ENCODE results near the gene MFSD6L.

Gene MFSD6L

DNA sequence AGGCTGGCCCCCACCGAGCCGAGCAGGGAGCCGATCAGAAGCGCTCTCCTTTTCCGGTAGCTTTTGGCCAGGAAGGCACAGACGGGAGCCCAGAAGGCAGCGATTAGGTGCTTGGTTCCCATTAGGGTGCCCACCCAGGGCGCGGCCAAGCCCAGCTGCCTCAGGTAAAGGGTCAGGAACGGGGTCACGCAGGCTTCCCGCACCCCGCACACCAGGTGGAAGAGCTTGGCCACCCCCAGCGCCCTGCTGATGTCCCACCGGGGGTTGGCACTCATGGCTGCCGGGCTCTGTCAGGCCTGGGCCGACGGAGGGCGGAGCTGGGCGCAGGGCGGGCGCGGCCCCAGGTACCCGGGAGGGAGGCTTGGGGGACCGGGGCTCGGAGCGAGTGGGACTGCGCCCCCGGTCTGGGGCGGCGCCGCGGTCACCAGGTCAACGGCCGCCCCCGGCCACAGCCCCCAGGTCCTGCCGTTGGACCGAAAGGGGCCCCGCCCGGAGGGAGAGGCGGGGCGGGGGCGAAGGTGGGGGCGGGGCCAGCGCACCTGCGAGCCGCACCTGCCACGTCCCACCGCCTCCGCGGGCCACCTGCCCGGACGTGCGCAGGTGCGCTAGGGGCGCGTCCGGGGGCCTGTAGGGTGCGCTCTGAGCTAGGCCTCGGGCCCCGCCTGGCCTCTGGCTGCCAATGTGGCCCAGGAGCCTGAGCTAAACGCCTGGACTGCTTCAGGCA is at the start of gene MFSD6L:
TSS of gene MFSD6L (minus strand) at position 520 of the 724 bp plus-strand sequence. CDS start at position 275, 245 bp downstream.
- no peak for DNase-seq (ENCODE audit: low read depth)

GRCh38 chr17:8847891-8848290 is 48.7 kb upstream of the MFSD6L start:
- DNase-seq (ENCODE audit: low read depth) = no peak

DNA sequence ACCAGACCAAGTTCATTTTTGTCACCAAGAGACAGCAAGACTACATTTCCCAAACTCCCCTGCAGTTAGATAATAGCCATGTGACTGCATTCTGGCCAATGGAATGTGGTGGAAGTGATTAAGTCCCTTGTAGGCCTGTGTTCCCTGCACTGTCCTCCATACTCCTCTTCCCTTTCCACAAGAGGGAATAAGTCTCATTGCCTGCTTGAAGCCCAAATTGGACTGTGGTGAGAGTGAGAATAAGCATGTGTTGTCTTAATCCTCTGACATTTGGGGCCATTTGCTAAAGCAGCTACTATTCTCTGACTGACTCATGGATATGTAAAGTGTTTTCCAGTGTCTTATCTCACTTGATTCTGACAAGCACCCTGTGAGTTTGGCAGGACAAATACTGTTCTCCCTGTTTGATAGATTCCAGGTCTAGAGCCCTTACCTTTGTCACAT is 47.6 kb upstream of the MFSD6L start:
- no peak for DNase-seq (ENCODE audit: low read depth)

- no peak for DNase-seq (ENCODE audit: low read depth)
These were observed 45.4 kb upstream of the MFSD6L start for GRCh38 chr17:8844229-8845218.

DNA sequence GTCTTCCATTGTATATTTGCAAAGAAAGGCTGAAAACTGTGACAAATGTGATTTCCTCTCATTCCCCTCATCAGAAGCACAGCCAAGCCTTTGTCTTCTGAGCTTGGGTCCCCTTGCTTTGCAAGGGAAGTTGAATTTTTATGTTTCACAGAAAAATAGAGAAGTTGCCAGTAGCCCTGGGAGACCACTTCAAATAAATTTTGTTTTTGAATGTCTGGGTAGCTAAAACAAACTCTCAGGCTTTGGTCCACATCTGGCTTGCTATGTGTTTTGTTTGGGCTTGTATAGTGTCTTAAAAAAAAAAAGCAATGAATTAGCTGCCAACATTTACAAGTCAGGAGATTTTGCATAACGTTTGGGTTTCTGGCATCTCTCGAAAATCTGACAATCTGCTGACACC is 44.2 kb upstream of the MFSD6L start:
- DNase-seq (ENCODE audit: low read depth) = no peak

- no peak for DNase-seq (ENCODE audit: low read depth)
These were observed 42.7 kb upstream of the MFSD6L start for GRCh38 chr17:8841844-8842243.

DNA sequence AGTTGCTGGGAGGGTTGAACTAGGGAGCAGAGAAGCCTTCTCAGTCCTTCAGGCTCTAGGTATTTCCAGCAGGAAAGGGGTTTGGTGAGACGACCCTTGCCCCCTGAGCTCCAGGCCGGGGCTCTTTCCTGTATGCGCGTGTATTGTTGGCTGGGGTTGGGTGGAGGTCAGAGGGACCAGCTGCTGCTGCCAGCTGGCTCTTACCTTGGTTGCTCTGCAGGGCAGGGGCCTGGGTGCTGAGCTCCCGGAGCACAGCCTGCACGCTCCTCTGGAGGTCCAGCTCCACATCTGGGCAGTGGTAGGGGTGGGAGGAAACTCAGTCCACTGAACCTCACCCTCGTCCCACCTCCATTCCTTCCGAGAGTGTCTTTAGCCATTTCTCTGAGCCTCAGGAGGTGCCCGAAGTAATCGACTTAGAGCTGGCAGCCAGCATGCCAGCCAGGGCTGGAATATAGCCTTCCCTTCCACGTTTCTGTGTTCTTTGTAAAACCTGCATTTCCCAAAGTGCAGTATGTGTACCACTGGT is 40.3 kb upstream of the MFSD6L start:
- no peak for DNase-seq (ENCODE audit: low read depth)

- DNase-seq (ENCODE audit: low read depth) = no peak
These were observed 39.5 kb upstream of the MFSD6L start for GRCh38 chr17:8838551-8839095.

DNA sequence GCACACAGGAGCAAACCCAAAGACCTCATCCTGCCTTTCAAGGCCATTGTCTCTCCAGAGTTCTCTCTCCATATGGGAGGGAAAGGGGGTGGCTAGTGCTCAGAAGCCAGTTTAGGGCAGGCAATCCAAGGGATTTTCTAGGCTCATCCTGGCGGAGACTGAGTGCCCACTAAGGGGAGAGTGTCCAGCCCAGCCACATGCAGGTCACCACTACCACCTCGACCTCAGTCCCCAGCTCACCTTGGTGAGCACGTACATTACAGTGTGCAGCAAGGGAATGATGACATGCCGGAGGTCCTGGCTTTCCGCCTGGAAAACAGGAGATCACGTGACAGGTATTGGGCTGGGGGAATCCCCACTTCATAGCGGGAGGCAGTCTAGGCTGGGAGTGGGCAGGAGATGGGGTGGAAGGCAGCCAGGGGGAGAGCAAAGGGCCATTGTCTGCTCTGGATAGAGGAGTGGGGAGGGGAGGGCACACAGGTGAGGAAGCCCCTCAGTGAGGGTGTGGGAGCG is 38.5 kb upstream of the MFSD6L start:
- DNase-seq (ENCODE audit: low read depth) = no peak

DNA sequence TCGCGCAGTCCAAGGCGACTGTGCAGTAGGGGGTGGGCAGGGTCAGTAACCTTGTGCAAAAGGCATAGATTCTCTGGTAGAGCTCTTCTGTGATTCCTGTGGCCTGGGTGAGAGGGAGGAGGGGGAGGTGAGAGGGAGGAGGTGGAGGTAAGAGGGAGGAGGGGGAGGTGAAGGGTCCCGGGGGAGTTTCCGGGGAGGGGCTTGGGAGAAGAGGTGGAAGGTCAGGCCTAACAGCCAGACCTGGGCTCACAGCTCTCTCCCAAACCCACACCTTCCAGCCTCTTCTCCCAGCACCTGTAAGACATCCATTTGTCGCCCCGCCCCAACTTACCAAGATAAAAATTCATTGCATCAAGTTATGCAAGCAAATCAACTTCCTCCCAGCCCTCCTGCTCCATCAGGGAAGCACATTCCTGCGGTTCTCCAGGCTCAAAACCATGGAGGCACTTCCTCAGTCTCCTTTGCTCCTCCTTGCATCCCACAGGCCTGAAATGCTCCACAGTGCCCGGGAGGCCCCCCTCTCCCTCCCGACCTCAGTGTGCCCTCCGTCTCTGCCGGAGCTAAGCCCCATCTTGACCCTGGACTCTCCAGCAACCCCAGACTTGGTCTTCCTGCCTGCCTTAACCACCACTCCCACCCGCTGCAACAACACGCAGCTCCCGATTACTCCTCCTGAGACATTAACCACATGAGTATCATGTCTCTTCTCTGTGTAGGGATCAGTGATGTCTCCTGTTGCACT is 37.8 kb upstream of the MFSD6L start:
- no peak for DNase-seq (ENCODE audit: low read depth)

DNA sequence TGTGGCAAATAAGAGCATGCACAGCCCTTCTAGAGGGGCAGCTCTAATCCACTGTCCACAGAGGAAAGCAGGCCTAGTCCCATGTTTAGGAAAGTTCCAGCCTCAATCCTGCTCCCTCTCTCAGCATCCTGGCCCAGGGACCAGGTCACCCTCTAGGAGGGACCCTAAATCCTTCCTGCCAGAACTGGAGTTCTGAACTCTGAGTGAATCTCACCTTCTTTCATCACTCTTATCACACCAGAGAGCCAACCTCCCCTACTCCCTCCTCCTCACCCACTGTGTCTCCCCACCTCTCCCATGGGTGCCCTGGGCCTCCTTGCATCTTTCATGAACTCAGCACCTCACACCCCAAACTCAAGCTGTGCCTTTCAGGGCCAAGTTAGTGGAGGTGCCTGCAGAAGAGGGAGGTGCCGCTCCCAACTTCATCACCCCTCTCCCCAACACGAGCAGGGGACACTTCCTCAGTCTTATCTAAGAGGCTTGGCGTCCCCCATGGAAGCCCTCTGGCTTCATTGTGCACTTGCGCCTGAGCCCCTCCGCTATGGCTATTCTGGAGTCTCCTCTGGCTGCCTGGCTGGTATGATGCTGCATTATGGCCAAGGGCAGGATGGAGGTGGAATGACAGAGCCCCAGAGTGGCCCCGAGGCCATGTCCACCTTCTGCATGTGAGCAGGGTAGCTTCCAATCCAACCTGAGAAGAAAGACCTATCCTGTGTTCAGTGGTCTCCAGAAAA is 36.6 kb upstream of the MFSD6L start:
- DNase-seq (ENCODE audit: low read depth) = no peak

DNA sequence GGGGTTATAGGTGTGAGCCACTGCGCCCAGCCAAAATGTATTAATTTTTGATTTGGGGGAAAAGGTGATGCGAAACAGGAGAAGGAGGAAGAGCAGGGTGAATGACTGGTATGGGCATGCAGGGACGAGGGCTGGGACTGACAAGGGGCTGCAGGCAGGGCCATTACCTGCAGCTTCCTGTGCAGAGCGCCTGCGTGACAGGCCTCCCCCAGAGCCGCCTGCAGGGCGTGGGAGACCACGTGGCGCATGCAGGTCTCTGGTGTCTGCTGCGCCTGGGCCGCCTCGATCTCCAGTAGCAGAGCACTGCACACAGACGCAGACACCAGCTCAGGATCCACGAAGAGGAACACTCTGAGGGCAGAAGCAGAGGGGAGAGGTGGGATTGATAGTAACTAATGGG is 35.9 kb upstream of the MFSD6L start:
- no peak for DNase-seq (ENCODE audit: low read depth)

- DNase-seq (ENCODE audit: low read depth) = no peak
These were observed 33.7 kb upstream of the MFSD6L start for GRCh38 chr17:8832711-8833352.

DNA sequence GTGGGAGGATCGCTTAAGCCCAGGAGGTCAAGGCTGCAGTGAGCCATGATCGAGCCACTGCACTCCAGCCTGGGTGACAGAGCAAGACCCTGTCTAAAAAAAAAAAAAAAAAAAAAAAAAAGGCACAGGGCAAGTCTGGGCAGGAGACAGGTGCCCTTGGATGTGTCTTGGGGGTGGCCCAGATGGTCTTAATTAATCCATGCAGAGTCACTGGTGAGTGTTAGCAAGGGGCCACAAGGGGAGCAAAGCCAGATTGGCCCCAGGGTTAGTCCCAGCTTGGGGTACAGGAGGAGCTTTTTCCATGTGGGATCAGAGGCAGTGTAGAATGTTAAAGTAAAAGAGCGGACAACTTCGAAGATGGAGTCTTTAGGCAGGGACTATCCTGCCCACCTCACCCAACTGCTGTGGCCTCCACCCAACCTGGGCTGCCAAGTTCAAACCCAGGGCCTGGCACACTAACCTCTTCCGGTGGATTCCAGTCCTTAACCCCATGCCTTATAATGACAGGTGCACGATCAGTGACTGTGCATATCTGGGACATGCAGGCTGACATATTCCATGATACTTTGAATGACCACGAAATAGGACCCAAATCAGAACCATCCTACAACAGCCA is 32.2 kb upstream of the MFSD6L start:
- DNase-seq (ENCODE audit: low read depth) = no peak

GRCh38 chr17:8830141-8830540 is 31.0 kb upstream of the MFSD6L start:
- no peak for DNase-seq (ENCODE audit: low read depth)

DNA sequence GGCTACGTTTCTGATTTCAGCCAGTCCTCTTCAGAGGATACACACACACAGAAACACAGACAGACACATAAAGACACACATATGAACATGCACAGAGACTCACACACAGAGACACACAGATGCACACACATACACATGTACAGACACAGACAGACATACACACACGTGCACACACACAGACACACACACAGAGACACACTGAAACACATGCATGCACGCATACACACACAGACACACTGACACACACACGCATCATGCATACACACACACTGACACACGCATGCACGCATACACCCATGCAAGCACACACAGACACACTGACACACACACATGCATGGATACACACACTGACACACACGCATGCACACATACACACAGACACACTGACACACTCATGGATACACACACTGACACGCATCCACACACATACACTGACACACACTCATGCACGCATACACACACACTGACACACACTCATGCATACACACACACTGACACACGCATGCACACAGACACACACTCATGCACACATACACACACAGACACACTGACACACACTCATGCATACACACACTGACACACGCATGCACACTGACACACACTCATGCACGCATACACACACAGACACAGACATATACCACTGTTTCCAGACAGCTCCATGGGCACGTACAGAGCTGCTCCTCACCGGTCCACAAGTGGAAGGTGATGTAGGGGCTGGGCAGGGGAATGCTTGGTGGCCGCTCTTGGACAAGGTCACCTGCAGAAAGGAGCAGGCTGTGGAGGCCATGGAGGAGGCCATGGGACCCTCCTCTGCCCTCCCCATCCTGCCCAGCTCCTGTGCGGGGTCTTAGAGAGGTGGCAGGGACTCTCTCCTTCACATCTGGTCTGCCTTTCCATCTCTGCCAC is 30.1 kb upstream of the MFSD6L start:
- DNase-seq (ENCODE audit: low read depth) = no peak

GRCh38 chr17:8828517-8828875 is 29.3 kb upstream of the MFSD6L start:
- DNase-seq (ENCODE audit: low read depth) = no peak

- DNase-seq (ENCODE audit: low read depth) = no peak
These were observed 27.8 kb upstream of the MFSD6L start for GRCh38 chr17:8826808-8827435.

Measured in non-pigmented ciliary epithelial cell (primary cell).